Right kidney (tissue), 1 donor: ENCODE measurements around the gene CRKL.
A peak's percentile ranks its signal among the peaks of the same experiment; 100 is the strongest.

Experiments used
- DNase-seq: peaks from one replicate; pipeline ENCODE4 v3.0.0-alpha.2; 2016

The CRKL gene

DNA sequence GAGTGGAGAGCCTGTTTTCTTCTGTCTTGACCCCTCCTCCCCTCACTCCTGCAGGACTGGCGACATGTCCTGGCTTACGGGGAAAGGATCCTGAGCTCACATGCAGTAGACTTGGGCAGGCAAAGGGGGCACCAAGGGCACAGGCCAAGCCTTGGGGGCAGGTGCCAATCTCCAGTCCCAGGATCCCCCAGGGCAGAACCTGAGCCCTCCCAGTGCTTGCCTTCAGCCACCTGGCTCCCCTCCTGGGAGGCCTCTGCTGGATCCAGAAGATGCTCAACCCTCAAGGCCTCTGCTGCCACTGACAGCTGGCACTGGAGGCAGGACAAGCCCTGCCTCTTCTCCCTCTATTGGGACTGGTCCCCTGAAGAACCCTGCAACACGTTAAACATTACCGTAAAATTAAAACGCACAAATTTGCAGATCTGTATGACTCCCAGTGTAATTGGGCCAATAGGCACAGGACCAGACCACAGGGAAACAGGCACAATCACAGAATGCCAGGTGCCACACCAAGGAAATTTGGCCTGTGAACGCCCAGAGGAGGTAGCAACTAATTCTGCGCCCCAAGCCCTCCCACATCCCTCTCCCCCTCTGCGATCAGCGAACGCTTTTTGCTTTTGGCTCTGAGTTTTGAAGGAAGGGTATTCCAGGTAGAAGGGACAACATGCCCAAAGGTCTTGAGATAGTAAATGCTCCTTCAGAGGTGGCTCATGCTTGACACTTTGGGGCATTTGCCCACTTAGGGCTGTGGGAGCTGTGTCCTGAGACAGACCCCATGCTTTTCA lies 63.9 kb downstream of the CRKL start:
- no peak for DNase-seq

DNA sequence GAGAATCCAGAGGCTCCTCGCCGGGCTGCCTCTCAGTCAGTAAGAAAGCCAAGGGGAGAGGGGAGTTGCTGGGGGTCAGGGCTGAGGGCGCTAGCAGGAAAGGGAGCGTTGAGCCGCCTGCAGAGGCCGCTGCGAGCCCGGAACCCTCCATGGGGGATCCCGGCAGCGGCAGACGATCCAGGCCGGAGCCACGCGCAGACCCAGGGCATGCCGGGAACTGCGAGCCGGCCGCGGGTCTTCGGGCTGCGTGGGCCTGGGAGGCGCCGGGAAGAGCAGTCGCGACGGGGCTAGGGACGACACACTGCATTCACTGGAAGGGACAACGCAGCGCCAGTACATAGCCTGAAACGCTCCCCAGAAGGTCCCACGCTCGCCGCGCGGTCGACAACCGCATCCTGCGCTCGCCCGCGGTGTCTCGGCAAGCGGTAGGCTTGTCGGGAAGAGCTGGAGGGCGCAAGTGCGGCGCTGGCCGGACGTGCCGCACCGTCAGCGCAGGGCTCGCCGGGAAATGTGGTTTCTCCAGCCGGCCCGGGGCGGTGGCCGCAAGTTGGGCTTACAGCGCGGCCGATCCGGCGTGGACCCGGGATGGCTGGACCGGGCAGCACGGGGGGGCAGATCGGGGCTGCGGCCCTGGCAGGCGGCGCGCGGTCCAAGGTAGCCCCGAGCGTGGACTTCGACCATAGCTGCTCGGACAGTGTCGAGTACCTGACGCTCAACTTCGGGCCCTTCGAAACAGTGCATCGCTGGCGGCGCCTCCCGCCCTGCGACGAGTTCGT lies 64.8 kb downstream of the CRKL start, which contains the start of gene LZTR1:
TSS of gene LZTR1 (plus strand) at position 511 of the 776 bp plus-strand sequence. CDS start at position 586, 75 bp downstream.
- peak; percentile 98 for DNase-seq

DNA sequence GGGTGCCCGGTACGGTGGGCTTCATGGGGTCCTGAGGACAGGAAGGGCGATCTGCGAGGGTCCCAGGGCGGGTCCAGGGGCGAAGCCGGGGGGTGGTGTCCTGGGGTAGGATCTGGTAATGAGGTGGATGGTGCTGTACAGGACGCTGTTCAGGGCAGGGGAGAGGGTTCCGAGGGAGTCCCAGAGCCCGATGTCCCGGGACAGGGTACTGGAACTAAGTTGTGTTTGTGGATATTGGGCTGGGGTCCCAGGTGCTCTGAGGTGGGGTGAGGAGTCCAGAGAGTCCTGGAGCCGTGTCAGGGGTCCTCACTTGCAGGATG lies 65.3 kb downstream of the CRKL start:
- DNase-seq: no peak

DNA sequence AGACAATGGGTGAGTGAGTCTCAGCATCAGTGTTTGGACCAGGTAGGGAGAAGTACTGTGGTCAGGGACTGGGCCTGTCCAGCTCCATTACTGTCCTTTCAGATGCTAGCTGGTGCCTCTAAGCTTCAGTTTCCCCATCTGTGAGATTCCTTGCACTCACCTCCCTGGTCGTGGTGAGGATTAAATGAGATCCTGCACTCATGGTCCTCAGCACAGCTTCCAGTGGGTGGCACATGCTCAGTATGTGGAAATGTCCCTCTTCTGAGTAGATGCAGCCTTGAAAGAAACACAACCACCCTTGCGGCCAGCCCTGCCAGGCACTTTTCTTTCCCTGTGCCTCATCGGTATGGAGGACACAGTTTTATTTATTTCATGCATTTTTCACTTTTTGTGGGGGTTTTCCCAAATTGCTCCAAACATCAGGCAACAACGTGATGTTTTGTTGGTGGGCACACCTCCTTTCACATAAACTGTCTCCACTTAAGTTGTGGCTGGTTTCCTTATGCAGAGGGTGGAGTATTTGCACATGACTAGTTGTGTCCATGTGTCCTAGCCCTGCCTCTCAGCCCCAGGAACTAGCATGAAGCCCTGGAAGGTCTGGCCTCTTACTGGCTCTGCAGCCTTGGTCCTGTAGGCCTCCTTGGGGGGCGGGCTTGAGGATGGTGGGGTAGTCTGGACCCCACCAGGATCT lies 66.0 kb downstream of the CRKL start:
- no peak for DNase-seq

DNA sequence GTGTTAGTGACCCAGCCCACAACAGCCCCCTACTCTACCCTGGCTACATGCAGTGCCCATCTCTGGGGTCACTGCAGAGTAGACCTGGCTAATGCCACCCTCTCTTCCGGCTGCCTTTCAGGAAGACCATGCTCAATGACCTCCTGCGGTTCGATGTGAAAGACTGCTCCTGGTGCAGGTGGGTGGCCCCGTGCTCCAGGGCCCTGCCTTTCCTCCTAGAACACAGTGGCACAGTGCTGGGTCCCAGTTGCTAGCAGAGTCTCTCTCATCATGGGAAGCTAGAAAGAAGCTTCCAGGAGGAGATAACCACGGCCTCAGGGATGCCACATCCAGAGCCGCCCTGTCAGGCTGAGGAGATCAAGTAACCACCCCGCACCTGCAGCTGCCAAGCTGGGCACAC lies 68.5 kb downstream of the CRKL start:
- no peak for DNase-seq

DNA sequence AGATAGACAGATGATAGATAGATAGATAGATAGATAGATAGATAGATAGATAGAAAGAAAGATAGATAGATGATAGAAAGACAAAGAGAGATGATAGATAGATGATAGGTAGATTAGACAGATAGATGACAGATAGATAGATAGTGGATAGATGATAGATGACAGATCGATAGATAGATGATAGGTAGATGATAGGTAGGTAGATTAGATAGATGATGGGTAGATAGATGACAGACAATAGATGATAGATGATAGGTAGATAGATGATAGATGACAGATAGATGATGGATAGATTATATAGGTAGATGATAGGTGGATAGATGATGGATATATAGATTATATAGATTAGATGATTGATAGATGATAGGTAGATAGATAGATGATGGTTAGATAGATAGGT lies 69.2 kb downstream of the CRKL start:
- no peak for DNase-seq

DNA sequence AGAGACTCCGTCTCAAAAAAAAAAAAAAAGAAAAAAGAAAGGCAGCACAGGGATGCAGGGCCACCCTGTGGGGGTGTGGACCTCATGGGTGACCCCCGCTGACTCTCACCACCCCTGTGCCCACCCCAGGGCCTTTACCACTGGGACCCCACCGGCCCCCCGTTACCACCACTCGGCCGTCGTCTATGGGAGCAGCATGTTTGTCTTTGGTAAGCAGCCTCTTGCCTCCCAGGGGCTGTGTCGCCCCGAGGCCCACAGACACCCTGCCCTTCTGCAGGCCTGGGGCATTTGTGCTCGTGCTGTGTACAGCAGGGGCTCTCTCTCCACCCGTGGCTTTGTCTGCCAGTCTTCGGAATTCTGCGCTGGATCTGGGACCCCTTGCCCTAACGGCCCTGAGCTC lies 70.2 kb downstream of the CRKL start:
- DNase-seq: no peak

DNA sequence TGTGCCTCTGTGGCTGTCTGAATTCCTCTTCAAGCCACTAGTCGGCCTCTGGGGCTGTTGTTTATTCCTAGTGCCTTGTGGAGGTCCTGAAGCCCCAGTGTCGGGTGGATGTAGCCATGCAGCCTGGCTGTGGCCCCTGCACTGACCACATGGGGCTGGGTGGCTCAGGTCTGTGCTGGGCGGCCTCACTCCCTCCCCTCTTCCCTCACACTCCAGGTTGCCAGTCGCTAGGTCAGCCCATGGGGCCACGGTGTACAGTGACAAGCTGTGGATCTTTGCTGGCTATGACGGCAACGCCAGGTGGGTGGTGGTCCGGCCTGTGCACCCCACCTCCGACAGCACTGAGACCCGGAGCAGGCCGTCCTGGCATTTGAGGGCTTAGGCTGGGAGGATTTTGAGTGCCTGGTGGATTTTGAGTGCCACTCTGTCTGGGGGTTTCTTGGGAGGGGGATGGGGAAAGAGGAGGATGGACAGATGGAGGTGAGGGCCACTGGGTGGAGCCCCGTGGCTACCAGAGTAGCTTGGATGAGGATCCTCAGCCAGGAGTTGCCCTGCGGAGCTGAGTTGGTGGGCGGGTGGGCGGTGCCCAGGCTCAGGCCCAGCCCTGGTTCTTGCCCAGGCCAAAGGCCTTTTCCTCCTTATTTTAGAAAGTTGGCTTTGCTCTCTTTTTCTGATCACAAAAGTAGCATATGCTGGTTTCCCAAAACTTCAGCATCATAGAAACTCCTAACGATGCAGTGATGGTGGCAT lies 71.5 kb downstream of the CRKL start:
- no peak for DNase-seq

DNA sequence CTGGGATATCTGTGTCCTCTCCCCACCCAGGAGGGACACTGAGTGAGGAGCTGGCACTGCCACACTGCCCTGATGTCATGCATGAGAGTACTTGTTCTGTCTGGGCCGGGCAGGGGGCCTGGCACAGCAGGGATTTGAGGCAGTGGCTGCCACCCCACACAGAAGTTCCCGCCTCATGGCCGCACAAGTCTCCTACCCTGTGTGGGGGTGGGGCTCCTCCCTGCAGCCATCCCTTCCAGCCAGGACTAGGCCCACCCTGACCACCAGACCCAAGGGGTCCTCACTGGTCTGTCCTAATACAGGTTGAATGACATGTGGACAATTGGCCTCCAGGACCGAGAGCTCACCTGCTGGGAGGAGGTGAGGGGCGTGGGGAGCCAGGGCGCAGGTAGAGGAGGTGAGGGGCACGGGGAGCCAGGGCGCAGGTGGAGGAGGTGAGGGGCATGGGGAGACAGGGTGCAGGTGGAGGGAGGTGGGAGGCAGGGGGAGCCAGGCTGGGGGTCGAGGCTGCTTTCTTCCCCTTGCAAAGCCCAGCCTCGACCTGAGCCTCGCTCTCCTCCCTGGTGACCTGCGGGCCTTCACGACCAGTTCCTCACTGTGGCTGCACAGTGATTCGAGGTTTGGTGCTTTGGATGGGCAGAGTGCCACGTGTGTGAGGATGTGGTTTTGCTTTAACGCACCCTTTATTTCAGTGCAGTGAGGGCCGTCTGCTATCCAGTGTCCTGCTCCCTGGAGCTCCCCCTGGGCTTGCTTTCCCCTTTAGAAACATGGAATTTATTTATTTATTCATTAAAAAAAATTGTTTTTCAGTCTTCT lies 72.3 kb downstream of the CRKL start:
- DNase-seq: no peak

DNA sequence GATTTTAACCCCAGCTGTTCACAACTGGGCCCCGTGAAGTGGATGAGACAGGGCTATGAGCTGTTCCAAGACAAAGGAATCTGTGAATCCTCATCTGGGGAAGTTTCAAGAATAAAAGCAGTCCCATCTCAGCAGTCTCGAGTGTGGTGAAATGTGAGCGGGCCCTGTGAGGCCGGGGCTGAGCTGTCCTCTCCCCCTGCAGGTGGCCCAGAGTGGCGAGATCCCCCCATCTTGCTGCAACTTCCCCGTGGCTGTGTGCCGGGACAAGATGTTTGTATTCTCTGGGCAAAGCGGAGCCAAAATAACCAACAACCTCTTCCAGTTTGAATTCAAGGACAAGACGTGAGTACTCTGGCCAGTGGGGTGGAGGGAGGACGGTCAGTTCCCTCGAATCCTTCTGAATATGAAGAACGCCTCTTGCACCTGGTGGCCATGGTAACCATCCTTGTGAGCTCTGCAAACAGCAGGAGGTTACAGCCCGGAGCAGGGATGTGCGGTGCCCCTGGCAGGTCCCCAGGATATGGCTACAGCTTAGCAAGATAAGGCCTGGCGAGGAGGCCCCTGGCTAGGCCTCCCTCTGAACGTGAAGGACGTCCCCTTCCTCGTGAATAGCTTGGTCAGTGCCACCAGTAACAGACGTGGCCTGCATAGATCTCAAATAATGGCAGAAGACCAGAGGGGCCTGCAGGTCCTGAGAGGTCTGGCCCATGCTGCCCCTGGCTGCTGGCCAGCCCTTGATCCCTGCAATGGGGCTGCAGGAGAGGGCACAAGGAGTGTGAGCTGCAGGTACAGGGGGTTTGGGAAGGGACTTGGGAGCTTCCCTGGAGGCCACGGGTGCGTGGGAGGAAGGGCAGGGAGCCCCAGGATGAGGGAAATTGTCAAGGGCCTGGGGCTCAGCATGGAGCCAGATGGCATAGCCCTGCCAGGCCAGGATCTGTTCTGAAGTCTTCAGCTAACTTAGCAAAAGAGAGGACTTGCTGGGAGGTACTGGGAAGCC lies 73.3 kb downstream of the CRKL start:
- DNase-seq: no peak

DNA sequence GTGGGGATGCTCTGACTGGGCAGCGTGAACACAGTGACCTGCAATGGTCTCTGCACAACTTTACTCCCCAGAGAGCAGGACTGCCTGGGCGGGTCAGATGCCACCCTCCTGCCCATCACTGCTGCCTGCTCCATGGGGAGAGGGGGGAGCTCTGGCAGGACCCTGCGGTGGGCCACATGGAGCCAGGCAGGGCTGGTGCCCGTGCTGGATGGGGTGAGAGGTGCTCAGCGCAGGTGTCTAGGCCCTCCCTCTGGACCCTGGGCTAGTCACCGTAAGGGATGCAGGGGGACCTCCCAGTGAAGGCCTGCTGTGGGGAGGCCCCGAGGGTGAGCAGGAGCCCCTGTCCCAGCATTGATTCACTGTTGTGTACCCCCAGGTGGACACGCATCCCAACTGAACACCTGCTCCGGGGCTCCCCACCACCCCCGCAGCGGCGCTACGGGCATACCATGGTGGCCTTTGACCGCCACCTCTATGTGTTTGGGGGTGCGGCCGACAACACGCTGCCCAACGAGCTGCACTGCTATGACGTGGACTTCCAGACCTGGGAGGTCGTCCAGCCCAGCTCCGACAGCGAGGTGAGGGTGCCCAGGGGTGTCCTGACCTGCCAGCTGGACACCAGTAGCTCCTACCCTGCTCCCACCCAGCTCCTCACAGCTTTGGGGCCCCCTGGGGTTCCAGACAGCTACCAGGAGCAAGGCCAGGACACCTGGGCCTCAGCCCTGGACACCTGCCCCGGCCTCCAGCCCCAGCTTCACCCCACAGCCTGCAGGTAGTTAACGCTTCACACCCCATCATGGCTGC lies 74.2 kb downstream of the CRKL start:
- DNase-seq: no peak

DNA sequence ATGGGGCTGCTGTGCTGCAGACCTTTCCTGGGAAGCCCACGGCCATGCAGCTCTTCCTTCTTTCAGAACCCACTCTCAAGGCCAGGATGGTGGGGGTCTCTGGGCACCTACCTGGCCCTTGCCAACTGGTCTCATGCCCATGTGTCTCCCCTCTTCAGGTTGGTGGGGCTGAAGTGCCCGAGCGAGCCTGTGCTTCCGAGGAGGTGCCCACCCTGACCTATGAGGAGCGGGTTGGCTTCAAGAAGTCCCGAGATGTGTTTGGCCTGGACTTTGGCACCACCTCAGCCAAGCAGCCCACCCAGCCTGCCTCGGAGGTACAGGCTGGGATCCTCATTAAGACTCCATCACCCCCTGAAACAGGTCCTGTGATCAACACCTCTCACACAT lies 74.8 kb downstream of the CRKL start:
- no peak for DNase-seq

DNA sequence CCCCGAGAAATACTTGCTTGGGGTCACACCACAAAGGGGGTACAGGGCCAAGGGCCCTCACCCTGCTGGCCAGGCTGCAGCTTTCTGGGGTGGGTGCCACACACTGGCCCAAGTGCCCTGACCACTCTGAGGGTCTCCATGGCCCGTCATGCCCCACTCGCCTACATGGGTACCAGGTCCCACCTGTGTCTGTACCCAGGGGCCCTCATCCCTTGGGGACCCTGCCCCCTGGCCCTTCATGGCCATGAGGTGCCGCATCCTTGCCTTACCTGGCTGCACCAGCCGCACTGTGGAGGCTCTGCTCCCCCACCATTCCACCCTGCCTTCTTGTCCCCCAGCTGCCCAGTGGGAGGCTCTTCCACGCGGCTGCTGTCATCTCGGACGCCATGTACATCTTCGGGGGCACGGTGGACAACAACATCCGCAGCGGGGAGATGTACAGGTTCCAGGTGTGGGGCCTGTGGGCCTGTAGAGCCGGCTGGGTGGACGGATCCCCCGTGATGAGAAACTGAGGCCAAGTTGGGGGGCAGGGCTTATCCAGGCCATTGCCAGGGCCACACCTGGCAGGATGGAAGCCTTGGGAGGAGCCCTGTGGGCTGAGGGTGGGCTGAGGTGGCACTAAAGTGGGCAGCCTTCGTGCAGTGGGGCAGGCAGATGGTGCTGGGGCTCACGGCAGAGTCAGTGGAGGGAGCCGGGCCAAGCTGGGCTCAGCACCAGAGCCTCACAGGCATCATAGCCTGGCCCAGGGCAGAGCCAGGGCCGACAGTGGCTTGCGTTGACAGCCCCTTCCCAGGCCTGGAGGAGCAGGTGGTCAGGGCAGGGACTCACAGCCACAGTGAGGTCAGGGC lies 75.5 kb downstream of the CRKL start:
- DNase-seq: no peak

DNA sequence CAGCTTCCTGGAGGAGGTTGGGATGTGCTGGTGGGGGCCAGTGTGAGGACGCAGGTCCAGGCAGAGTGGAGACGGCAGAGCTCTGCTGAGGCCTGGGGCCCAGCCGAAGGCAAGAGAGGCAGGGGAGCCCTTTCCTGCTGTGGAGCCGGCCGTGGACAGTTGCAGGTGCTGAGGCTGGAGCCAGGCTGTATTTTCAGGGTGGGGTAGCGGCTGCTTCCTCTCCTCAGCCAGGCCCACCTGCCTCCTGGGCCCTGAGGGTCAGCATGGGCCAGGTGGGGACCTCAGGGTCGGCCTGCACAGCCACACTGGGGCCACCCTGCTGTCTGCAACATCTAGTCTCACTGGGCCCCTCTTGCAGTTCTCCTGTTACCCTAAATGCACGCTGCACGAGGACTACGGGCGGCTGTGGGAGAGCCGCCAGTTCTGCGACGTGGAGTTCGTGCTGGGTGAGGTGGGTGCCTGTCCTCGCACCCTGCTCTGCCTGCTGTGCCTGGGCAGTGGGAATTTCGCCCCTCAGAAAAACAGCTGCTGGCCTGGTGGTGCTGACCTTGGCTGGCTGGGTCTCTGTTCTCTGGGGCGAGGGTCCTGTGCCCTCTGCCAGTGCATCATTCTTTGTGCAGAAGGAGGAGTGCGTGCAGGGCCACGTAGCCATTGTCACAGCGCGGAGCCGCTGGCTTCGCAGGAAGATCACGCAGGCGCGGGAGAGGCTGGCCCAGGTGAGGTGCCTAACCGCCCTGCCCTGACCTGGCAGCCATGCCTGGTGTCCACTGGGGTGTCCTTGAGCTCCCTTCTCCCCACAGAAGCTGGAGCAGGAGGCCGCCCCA lies 76.3 kb downstream of the CRKL start:
- DNase-seq: no peak

DNA sequence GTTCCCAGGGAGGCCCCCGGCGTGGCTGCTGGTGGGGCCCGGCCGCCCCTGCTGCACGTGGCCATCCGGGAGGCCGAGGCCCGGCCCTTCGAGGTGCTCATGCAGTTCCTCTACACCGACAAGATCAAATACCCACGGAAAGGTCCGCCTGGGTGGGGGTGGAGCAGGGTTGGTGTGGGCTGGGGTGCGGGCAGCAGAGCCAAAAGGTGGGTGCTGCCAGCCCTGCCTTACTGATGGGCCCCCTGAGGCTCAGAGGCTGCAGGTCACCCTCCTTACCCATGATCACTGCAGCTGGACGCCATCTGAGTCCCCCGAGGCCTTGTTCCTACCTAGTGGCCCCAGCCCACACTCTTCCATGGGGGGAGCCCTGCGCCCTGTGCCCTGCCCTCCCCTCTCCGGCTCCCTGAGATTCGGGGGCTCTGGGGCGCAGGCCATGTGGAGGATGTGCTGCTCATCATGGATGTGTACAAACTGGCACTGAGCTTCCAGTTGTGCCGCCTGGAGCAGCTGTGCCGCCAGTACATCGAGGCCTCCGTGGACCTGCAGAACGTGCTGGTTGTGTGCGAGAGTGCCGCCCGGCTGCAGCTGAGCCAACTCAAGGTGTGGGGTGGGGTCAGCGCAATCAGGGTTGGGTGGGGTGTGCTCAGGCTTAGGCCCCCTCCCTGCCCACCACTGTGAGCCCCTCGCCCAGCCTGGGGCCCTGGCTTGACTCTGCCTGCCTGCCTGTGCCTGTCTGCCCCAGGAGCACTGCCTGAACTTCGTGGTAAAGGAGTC lies 77.1 kb downstream of the CRKL start:
- DNase-seq: no peak

DNA sequence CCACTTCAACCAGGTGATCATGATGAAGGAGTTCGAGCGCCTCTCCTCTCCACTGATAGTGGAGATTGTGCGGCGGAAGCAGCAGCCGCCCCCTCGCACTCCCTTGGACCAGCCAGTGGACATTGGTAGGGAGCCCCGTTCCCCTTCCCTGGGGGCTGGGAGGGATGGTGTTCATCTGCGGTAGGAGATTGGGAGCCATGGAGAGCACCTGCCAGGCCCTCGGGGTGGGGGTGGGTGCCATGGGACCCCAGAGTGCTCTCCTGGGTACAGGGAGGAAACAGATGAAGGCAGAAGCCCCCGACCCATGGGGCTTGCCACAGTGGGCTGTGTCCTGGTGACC lies 77.7 kb downstream of the CRKL start:
- no peak for DNase-seq
